22Rv1 (cell line): Measurements from ENCODE around the gene PPP3CB.

Source experiments
- ZFX ChIP-seq: fragments of 450-650 bp; IDR thresholded peaks from 2 replicates; pipeline ENCODE4 v1.6.1; 2017; ENCODE audit warnings: antibody characterized with exemption, borderline replicate concordance
- TF ChIP-seq, protein P1 (sequence below): fragments of 450-650 bp; IDR thresholded peaks from 2 replicates; pipeline ENCODE4 v1.5.1; 2017; ENCODE audit warnings: mild to moderate bottlenecking

- TF ChIP-seq, protein P1, sequence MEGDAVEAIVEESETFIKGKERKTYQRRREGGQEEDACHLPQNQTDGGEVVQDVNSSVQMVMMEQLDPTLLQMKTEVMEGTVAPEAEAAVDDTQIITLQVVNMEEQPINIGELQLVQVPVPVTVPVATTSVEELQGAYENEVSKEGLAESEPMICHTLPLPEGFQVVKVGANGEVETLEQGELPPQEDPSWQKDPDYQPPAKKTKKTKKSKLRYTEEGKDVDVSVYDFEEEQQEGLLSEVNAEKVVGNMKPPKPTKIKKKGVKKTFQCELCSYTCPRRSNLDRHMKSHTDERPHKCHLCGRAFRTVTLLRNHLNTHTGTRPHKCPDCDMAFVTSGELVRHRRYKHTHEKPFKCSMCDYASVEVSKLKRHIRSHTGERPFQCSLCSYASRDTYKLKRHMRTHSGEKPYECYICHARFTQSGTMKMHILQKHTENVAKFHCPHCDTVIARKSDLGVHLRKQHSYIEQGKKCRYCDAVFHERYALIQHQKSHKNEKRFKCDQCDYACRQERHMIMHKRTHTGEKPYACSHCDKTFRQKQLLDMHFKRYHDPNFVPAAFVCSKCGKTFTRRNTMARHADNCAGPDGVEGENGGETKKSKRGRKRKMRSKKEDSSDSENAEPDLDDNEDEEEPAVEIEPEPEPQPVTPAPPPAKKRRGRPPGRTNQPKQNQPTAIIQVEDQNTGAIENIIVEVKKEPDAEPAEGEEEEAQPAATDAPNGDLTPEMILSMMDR, result no peak
- no peak for TF ChIP-seq ZFX
Observed at GRCh38 chr10:73410897-73411296, 84.9 kb downstream of the PPP3CB start.
